Loucy (cell line): ENCODE results near the gene ADAMTS13.

ENCODE experiments used
- H2AFZ ChIP-seq: fragments of 200-600 bp; sonication (generic); 2 replicates; pipeline ENCODE4 v1.6.0; 2016; ENCODE audit warnings: antibody characterized with exemption, mild to moderate bottlenecking, low read length, moderate library complexity
- H3F3A ChIP-seq: fragments of 200-600 bp; 2 replicates; pipeline ENCODE4 v1.6.0; 2016; ENCODE audit warnings: antibody characterized with exemption, low read depth, mild to moderate bottlenecking
- H3K27me3 ChIP-seq: fragments of 200-600 bp; sonication (generic); 2 replicates; pipeline ENCODE4 v1.6.1; 2014; ENCODE audit warnings: low read length, mild to moderate bottlenecking; ENCODE audit not compliant: insufficient read depth, poor library complexity, severe bottlenecking
- H3K36me3 ChIP-seq: fragments of 200-600 bp; sonication (generic); 2 replicates; pipeline ENCODE4 v1.6.1; 2016; ENCODE audit warnings: low read length; ENCODE audit not compliant: insufficient read depth
- H3K4me1 ChIP-seq: fragments of 200-600 bp; sonication (generic); 2 replicates; pipeline ENCODE4 v1.5.1; 2014; ENCODE audit warnings: low read length, mild to moderate bottlenecking; ENCODE audit not compliant: insufficient read depth, poor library complexity, severe bottlenecking
- H3K4me2 ChIP-seq: fragments of 200-600 bp; sonication (generic); 2 replicates; pipeline ENCODE4 v1.6.0; 2014; ENCODE audit warnings: antibody characterized with exemption, low read length, low read depth, mild to moderate bottlenecking; ENCODE audit not compliant: poor library complexity, severe bottlenecking
- H3K4me3 ChIP-seq: fragments of 200-600 bp; sonication (generic); 2 replicates; pipeline ENCODE4 v1.5.1; 2014; ENCODE audit warnings: low read length, mild to moderate bottlenecking, mixed read lengths; ENCODE audit not compliant: poor library complexity, severe bottlenecking
- H3K79me2 ChIP-seq: fragments of 200-600 bp; sonication (generic); 2 replicates; pipeline ENCODE4 v1.6.1; 2014; ENCODE audit warnings: low read length; ENCODE audit not compliant: insufficient read depth
- H3K9ac ChIP-seq: fragments of 200-600 bp; sonication (generic); 2 replicates; pipeline ENCODE4 v1.6.0; 2014; ENCODE audit warnings: mild to moderate bottlenecking, low read depth, low read length, moderate library complexity; ENCODE audit not compliant: poor library complexity, severe bottlenecking
- H3K9me2 ChIP-seq: fragments of 200-600 bp; sonication (generic); replicated peaks from 2 replicates; pipeline ENCODE4 v1.6.1; 2016; ENCODE audit warnings: low read depth, low read length, mixed read lengths
- H3K9me3 ChIP-seq: fragments of 200-600 bp; sonication (generic); 2 replicates; pipeline ENCODE4 v1.6.1; 2014; ENCODE audit warnings: mild to moderate bottlenecking, antibody characterized with exemption, low read length, low read depth; ENCODE audit not compliant: insufficient read depth
- H4K20me1 ChIP-seq: fragments of 200-600 bp; sonication (generic); 2 replicates; pipeline ENCODE4 v1.6.0; 2014; ENCODE audit warnings: antibody characterized with exemption, low read length, mild to moderate bottlenecking; ENCODE audit not compliant: insufficient read depth, poor library complexity, severe bottlenecking
- EZH2phosphoT487 ChIP-seq: fragments of 200-600 bp; IDR thresholded peaks from 2 replicates; pipeline ENCODE4 v1.6.1; 2018; ENCODE audit warnings: antibody characterized with exemption, mild to moderate bottlenecking, moderate library complexity, borderline replicate concordance
- TF ChIP-seq, protein P1 (sequence below): fragments of 200-600 bp; sonication (generic); conservative IDR thresholded peaks from 2 replicates; pipeline ENCODE4 v1.5.1; 2014; ENCODE audit warnings: mild to moderate bottlenecking, antibody characterized with exemption, low read length

Gene ADAMTS13

DNA sequence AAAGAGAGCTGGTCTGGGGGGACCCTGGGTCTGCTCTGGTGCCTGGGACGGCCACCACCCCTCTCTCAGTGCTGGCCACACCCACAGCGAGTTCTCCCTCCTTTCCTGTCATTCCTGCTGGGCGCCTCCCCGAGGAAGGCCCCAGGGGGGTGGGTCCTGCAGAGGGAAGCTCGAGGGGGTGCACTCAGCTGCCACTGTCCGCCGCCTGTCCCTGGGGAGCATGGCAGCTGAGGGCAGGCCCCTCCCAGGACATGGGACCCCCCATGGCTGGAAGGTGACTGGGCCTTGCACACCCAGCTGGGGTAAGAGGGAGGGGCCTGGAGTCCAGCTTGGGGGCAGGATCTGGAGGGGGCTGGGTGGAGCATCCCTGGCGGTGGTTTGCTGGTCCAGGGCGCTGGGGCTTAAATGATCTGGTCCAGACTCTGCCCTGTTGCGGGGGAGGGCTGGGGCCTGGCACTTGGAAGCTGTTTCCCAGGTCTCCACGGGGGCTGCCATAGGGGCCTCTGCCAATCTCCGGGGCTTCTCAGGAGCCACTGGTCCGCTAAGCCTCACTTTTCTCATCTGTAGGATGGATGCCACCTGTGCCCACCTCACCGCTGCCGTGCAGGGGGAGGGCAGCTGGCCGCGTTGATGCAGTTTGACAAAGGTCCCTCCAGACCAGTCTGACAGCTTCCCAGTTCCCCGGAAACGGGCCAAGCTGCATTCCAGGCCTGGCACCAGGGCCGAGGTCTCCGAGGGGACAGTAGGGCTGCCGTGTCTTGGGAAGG lies 62.7 kb downstream of the ADAMTS13 start:
- Histone ChIP-seq H3K4me2 (no peak overlapping the region), H3K4me1 (peaks cover 16% of the 10 kb centered on the region), H3K79me2 (no peaks in the 10 kb centered on the region), H3K9me3 (no peaks in the 10 kb centered on the region), H3K9me2 (no peaks in the 10 kb centered on the region), H3K27me3 (no peaks in the 10 kb centered on the region), H3K9ac (no peak overlapping the region), H3F3A (peaks cover 6% of the 10 kb centered on the region; the same call in 1 of the 2 replicates), H3K36me3 (no peaks in the 10 kb centered on the region), H3K4me3 (no peak overlapping the region), H2AFZ (no peak overlapping the region), H4K20me1 (no peaks in the 10 kb centered on the region)
- TF ChIP-seq EZH2phosphoT487, result no peak
- TF ChIP-seq, protein P1, sequence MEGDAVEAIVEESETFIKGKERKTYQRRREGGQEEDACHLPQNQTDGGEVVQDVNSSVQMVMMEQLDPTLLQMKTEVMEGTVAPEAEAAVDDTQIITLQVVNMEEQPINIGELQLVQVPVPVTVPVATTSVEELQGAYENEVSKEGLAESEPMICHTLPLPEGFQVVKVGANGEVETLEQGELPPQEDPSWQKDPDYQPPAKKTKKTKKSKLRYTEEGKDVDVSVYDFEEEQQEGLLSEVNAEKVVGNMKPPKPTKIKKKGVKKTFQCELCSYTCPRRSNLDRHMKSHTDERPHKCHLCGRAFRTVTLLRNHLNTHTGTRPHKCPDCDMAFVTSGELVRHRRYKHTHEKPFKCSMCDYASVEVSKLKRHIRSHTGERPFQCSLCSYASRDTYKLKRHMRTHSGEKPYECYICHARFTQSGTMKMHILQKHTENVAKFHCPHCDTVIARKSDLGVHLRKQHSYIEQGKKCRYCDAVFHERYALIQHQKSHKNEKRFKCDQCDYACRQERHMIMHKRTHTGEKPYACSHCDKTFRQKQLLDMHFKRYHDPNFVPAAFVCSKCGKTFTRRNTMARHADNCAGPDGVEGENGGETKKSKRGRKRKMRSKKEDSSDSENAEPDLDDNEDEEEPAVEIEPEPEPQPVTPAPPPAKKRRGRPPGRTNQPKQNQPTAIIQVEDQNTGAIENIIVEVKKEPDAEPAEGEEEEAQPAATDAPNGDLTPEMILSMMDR, result no peak

DNA sequence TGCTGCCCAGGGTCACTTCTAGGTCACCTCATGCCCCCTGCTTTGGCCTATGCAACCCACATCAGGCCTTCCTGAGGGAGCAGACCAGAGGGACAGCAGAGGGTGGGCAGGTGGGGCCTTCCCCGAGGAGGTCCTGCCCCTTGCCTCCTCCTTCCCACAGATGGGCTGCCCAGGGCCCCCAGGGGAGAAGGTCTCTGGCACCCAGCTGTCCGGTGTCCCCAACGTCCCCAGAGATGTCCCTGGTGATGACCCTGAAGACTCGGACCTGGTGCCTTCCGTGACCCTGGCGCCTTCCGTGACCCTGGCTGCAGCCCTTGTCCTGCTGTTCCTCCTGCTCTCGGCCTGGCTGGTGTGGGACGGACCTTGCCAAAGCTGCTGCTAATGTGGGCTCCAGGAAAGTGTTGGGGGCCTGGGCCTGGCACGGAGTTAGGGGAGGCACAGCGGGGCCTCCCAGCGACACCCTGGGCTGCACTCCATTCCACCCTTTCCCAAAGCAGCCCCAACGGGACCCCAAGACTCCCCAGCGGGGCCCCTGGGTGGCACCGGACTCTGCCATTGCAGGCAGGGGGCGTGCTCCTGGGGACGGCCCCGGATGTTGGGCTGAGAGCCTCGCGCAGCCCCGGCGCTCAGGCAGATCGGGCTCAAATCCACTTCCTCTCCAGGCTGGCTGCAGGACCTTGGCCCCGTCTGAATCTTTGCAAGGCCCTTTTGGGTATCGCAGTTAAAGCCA lies 63.5 kb downstream of the ADAMTS13 start:
- H3K27me3 ChIP-seq, result no peaks in the 10 kb centered on the region
- peaks cover 14% of the 10 kb centered on the region for H3K4me1 ChIP-seq
- no peaks in the 10 kb centered on the region for H3K36me3 ChIP-seq
- no peaks in the 10 kb centered on the region for H3K9me3 ChIP-seq
- peaks cover 4% of the 10 kb centered on the region; the same call in 1 of the 2 replicates for H3F3A ChIP-seq
- no peak overlapping the region for H3K9ac ChIP-seq
- H3K79me2 ChIP-seq, result no peaks in the 10 kb centered on the region
- TF ChIP-seq, protein P1, result no peak
- no peak for TF ChIP-seq EZH2phosphoT487
- H2AFZ ChIP-seq, result no peak overlapping the region
- no peaks in the 10 kb centered on the region for H4K20me1 ChIP-seq
- H3K9me2 ChIP-seq, result no peaks in the 10 kb centered on the region
- H3K4me2 ChIP-seq, result no peak overlapping the region
- no peak overlapping the region for H3K4me3 ChIP-seq

- Histone ChIP-seq H3K9me2 (no peaks in the 10 kb centered on the region), H3K36me3 (no peaks in the 10 kb centered on the region), H3K9ac (no peak overlapping the region), H3K4me3 (no peak overlapping the region), H4K20me1 (no peaks in the 10 kb centered on the region), H3K4me1 (peaks cover 7% of the 10 kb centered on the region), H3K79me2 (no peaks in the 10 kb centered on the region), H3K27me3 (no peaks in the 10 kb centered on the region), H2AFZ (no peak overlapping the region), H3K9me3 (no peaks in the 10 kb centered on the region), H3K4me2 (no peak overlapping the region), H3F3A (no peaks in the 10 kb centered on the region)
- no peak for TF ChIP-seq EZH2phosphoT487
- TF ChIP-seq, protein P1, result no peak
Measured at GRCh38 chr9:133487331-133487725, 65.2 kb downstream of the ADAMTS13 start.
